GM23248 (cell line): ENCODE measurements around the gene SNAPC4. TPM values are rescaled to one million over a fixed set of nuclear protein-coding genes. Genes with fewer than 3 reads are reported as not detected.

Experiments used
- DNase-seq: peaks from one replicate; pipeline ENCODE4 v3.0.0-alpha.2; 2015
- H2AFZ ChIP-seq: fragments of 200-600 bp; sonication (generic); 2 replicates; pipeline ENCODE4 v1.6.1; 2016; ENCODE audit warnings: antibody characterized with exemption
- H3F3A ChIP-seq: fragments of 200-600 bp; sonication (generic); 2 replicates; pipeline ENCODE4 v1.6.1; 2016; ENCODE audit warnings: mild to moderate bottlenecking, antibody characterized with exemption, mixed run types; ENCODE audit not compliant: insufficient read depth
- H3K27ac ChIP-seq: fragments of 200-600 bp; sonication (generic); 2 replicates; pipeline ENCODE4 v1.5.1; 2016; ENCODE audit warnings: mild to moderate bottlenecking
- H3K27me3 ChIP-seq: fragments of 200-600 bp; sonication (generic); replicated peaks from 2 replicates; pipeline ENCODE4 v1.6.1; 2016; ENCODE audit warnings: mild to moderate bottlenecking; ENCODE audit not compliant: insufficient read depth
- H3K36me3 ChIP-seq: fragments of 200-600 bp; sonication (generic); 2 replicates; pipeline ENCODE4 v1.6.1; 2016; ENCODE audit warnings: low read depth, mild to moderate bottlenecking
- H3K4me1 ChIP-seq: fragments of 200-600 bp; sonication (generic); 2 replicates; pipeline ENCODE4 v1.6.1; 2016; ENCODE audit warnings: mild to moderate bottlenecking; ENCODE audit not compliant: insufficient read depth
- H3K4me2 ChIP-seq: fragments of 200-600 bp; sonication (generic); one replicate; pipeline ENCODE4 v1.6.1; 2016; ENCODE audit warnings: mild to moderate bottlenecking; ENCODE audit not compliant: unreplicated experiment
- H3K4me3 ChIP-seq: fragments of 200-600 bp; sonication (generic); 2 replicates; pipeline ENCODE4 v1.5.1; 2016; ENCODE audit warnings: mild to moderate bottlenecking
- H3K79me2 ChIP-seq: fragments of 200-600 bp; sonication (generic); 2 replicates; pipeline ENCODE4 v1.6.1; 2016; ENCODE audit warnings: mild to moderate bottlenecking; ENCODE audit not compliant: insufficient read depth
- H3K9ac ChIP-seq: fragments of 200-600 bp; sonication (generic); 2 replicates; pipeline ENCODE4 v1.6.1; 2016; ENCODE audit warnings: mild to moderate bottlenecking
- H3K9me2 ChIP-seq: fragments of 200-600 bp; sonication (generic); 2 replicates; pipeline ENCODE4 v1.6.1; 2016; ENCODE audit warnings: mixed run types, mild to moderate bottlenecking, moderate library complexity; ENCODE audit not compliant: insufficient read depth
- H3K9me3 ChIP-seq: fragments of 200-600 bp; sonication (generic); one replicate; pipeline ENCODE4 v1.6.1; 2017; ENCODE audit warnings: low read depth
- H4K20me1 ChIP-seq: fragments of 200-600 bp; sonication (generic); 2 replicates; pipeline ENCODE4 v1.6.0; 2016; ENCODE audit not compliant: insufficient read depth
- EZH2 ChIP-seq: fragments of 200-600 bp; sonication (generic); IDR thresholded peaks from 2 replicates; pipeline ENCODE4 v1.6.1; 2018; ENCODE audit warnings: antibody characterized with exemption, mild to moderate bottlenecking; ENCODE audit not compliant: insufficient read depth, poor library complexity, severe bottlenecking
- EZH2phosphoT487 ChIP-seq: fragments of 200-600 bp; sonication (generic); IDR thresholded peaks from 2 replicates; pipeline ENCODE4 v1.6.1; 2018; ENCODE audit warnings: antibody characterized with exemption, moderate library complexity, mild to moderate bottlenecking, low read depth; ENCODE audit not compliant: insufficient read depth
- WGBS, 2 experiments: methylation state at CpG; one replicate each; pipeline ENCODE4 v1.1.6; 2015 to 2017; ENCODE audit warnings: low lambda C conversion rate in 2 of 2, low coverage in 1 of 2; ENCODE audit errors: missing lambda C conversion rate in 2 of 2; 5-methylcytosine and 5-hydroxymethylcytosine counted together
- in situ Hi-C: fragments of 300-500 bp; cut with MboI; formaldehyde crosslinking; loops from 2 replicates; pipeline ENCODE4 v1.15.0; 2020
- polyA plus RNA-seq: library from polyadenylated mRNA; unstranded; fragments of >200 nt; fragmentation: Nextera tagmentation; extraction: Ambion mirVana; gene quantifications from 2 replicates; pipeline ENCODE4 v1.2.1, GENCODE V29; 2016
- total RNA-seq: library from RNA; depleted of rRNA; stranded (reverse); fragments of >200 nt; shearing (Covaris generic); gene quantifications from 2 replicates; pipeline ENCODE4 v1.2.3, GENCODE V29; 2014

Gene SNAPC4
- total and polyA plus RNA-seq, 2 experiments from 2014 or later, result 4.4 to 5.2 TPM

GRCh38 chr9:136358016-136358415 lies 42.0 kb downstream of the SNAPC4 start:
- Histone ChIP-seq H3K79me2 (no peaks in the 10 kb centered on the region), H3K36me3 (no peaks in the 10 kb centered on the region), H2AFZ (no peak overlapping the region), H3K9ac (no peak overlapping the region), H3F3A (0 out of 2 replicates have a peak, but pooled peaks cover 3% of the 10 kb centered on the region), H3K4me3 (no peak overlapping the region), H4K20me1 (no peaks in the 10 kb centered on the region), H3K27me3 (no peaks in the 10 kb centered on the region), H3K4me2 (no peak overlapping the region), H3K9me3 (no peaks in the 10 kb centered on the region), H3K4me1 (peaks cover 26% of the 10 kb centered on the region), H3K27ac (no peak overlapping the region), H3K9me2 (no peaks in the 10 kb centered on the region)
- in situ Hi-C loops, result no loop called here
- TF ChIP-seq EZH2phosphoT487 (no peak), EZH2 (no peak)
- DNase-seq, result no peak
- 91% methylated on average over 16 to 25 of the region's 29 CpGs for WGBS, 2 experiments

GRCh38 chr9:136357202-136357725 lies 42.7 kb downstream of the SNAPC4 start:
- no peak overlapping the region for H3K9ac ChIP-seq
- no peaks in the 10 kb centered on the region for H3K9me2 ChIP-seq
- no peak overlapping the region for H3K27ac ChIP-seq
- no peak overlapping the region for H2AFZ ChIP-seq
- in situ Hi-C loops, result no loop called here
- no peak overlapping the region for H3K4me2 ChIP-seq
- H3K4me3 ChIP-seq, result no peak overlapping the region
- no peaks in the 10 kb centered on the region for H3K9me3 ChIP-seq
- peaks cover 20% of the 10 kb centered on the region for H3K4me1 ChIP-seq
- TF ChIP-seq EZH2phosphoT487 (no peak), EZH2 (no peak)
- H3K79me2 ChIP-seq, result no peaks in the 10 kb centered on the region
- no peaks in the 10 kb centered on the region for H4K20me1 ChIP-seq
- H3K36me3 ChIP-seq, result no peaks in the 10 kb centered on the region
- WGBS, 2 experiments, result 88 to 90% methylated on average over 22 of the region's 22 CpGs
- H3F3A ChIP-seq, result 0 out of 2 replicates have a peak, but pooled peaks cover 3% of the 10 kb centered on the region
- no peak for DNase-seq
- H3K27me3 ChIP-seq, result no peaks in the 10 kb centered on the region

- no peak overlapping the region for H3K4me2 ChIP-seq
- H3K9ac ChIP-seq, result no peak overlapping the region
- WGBS, 2 experiments, result 91 to 92% methylated on average over 46 to 47 of the region's 54 CpGs
- no peak for DNase-seq
- H3K79me2 ChIP-seq, result no peaks in the 10 kb centered on the region
- H3K27ac ChIP-seq, result no peak overlapping the region
- no peak overlapping the region for H2AFZ ChIP-seq
- no peaks in the 10 kb centered on the region for H3K27me3 ChIP-seq
- H3K4me1 ChIP-seq, result peaks cover 11% of the 10 kb centered on the region
- H3K9me3 ChIP-seq, result no peaks in the 10 kb centered on the region
- H3F3A ChIP-seq, result 0 out of 2 replicates have a peak, but pooled peaks cover 3% of the 10 kb centered on the region
- no peak overlapping the region for H3K4me3 ChIP-seq
- TF ChIP-seq EZH2phosphoT487 (no peak), EZH2 (no peak)
- H3K36me3 ChIP-seq, result no peaks in the 10 kb centered on the region
- in situ Hi-C loops, result no loop called here
- H4K20me1 ChIP-seq, result no peaks in the 10 kb centered on the region
- H3K9me2 ChIP-seq, result no peaks in the 10 kb centered on the region
Measured at GRCh38 chr9:136355616-136356557, 44.1 kb downstream of the SNAPC4 start.

- peak overlapping the region; percentile 33; the same call in 1 of the 2 replicates for H3K27ac ChIP-seq
- peaks cover 8% of the 10 kb centered on the region for H3K4me1 ChIP-seq
- H3F3A ChIP-seq, result 0 out of 2 replicates have a peak, but pooled peaks cover 3% of the 10 kb centered on the region
- H4K20me1 ChIP-seq, result no peaks in the 10 kb centered on the region
- no peaks in the 10 kb centered on the region for H3K79me2 ChIP-seq
- H3K27me3 ChIP-seq, result no peaks in the 10 kb centered on the region
- no peaks in the 10 kb centered on the region for H3K9me3 ChIP-seq
- WGBS, 2 experiments, result 37 to 47% methylated on average over 16 to 17 of the region's 17 CpGs
- peak; percentile 77 for DNase-seq
- H2AFZ ChIP-seq, result no peak overlapping the region
- no peak for TF ChIP-seq EZH2phosphoT487
- TF ChIP-seq EZH2, result no peak
- in situ Hi-C loops, result no loop called here
- no peaks in the 10 kb centered on the region for H3K36me3 ChIP-seq
- H3K9me2 ChIP-seq, result no peaks in the 10 kb centered on the region
- no peak overlapping the region for H3K4me3 ChIP-seq
- no peak overlapping the region for H3K4me2 ChIP-seq
- H3K9ac ChIP-seq, result 0 out of 2 replicates have a peak overlapping the region, but pooled peaks have one; percentile 0
Measured at GRCh38 chr9:136354592-136355085, 45.3 kb downstream of the SNAPC4 start.
